Brain microvascular endothelial cell (primary cell): Measurements from ENCODE around the gene PPP3R1.

Experiments
- DNase-seq: peaks from one replicate; pipeline ENCODE4 v3.0.0-alpha.2; 2020
- H3K27ac ChIP-seq: fragments of 250-450 bp; sonication (Bioruptor Pico); 2 replicates; pipeline ENCODE4 v1.5.1; 2020; ENCODE audit warnings: mild to moderate bottlenecking, moderate library complexity
- H3K27me3 ChIP-seq: fragments of 250-450 bp; sonication (Bioruptor Pico); replicated peaks from 2 replicates; pipeline ENCODE4 v1.5.1; 2020; ENCODE audit warnings: mild to moderate bottlenecking
- H3K36me3 ChIP-seq: fragments of 250-450 bp; sonication (Bioruptor Pico); replicated peaks from 2 replicates; pipeline ENCODE4 v1.5.1; 2020; ENCODE audit warnings: mild to moderate bottlenecking
- H3K4me3 ChIP-seq: 2 replicates; pipeline ENCODE4 v1.5.1; 2011; ENCODE audit warnings: low read depth, mild to moderate bottlenecking, control low read depth, low read length, moderate library complexity
- in situ Hi-C: cut with HindIII; loops from 2 replicates; pipeline ENCODE4 v1.10.0; 2017; ENCODE audit warnings: low sequenced_read_pairs, low pct_ligation_motif_present
- TF ChIP-seq, protein P1 (sequence below): IDR thresholded peaks from 2 replicates; pipeline ENCODE4 v1.5.1; 2011; ENCODE audit warnings: low read depth, mild to moderate bottlenecking, moderate library complexity, low read length, control low read depth, inconsistent platforms; ENCODE audit errors: missing control alignments

PPP3R1 gene

GRCh38 chr2:68134120-68134519 lies 118.2 kb downstream of the PPP3R1 start:
- H3K4me3 ChIP-seq: no peak overlapping the region
- in situ Hi-C loops: no loop called here
- no peaks in the 10 kb centered on the region for H3K27me3 ChIP-seq
- no peak for DNase-seq
- peaks cover 5% of the 10 kb centered on the region for H3K36me3 ChIP-seq
- TF ChIP-seq, protein P1, sequence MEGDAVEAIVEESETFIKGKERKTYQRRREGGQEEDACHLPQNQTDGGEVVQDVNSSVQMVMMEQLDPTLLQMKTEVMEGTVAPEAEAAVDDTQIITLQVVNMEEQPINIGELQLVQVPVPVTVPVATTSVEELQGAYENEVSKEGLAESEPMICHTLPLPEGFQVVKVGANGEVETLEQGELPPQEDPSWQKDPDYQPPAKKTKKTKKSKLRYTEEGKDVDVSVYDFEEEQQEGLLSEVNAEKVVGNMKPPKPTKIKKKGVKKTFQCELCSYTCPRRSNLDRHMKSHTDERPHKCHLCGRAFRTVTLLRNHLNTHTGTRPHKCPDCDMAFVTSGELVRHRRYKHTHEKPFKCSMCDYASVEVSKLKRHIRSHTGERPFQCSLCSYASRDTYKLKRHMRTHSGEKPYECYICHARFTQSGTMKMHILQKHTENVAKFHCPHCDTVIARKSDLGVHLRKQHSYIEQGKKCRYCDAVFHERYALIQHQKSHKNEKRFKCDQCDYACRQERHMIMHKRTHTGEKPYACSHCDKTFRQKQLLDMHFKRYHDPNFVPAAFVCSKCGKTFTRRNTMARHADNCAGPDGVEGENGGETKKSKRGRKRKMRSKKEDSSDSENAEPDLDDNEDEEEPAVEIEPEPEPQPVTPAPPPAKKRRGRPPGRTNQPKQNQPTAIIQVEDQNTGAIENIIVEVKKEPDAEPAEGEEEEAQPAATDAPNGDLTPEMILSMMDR: no peak
- H3K27ac ChIP-seq: no peak overlapping the region
